Peyer's patch (tissue), 4 donors: ENCODE results near the gene SPC24. TPM values are rescaled to one million over a fixed set of nuclear protein-coding genes. Genes with fewer than 3 reads are reported as not detected.

Source experiments
- DNase-seq, 3 donors: peaks; one replicate each; pipeline ENCODE4 v3.0.0-alpha.2; 2017 to 2019
- H3K27ac ChIP-seq, 4 donors: fragments of 200-600 bp; sonication (generic); one replicate each; pipeline ENCODE4 v1.5.1; 2016 to 2019
- H3K27me3 ChIP-seq, 2 donors: fragments of 200-600 bp; sonication (generic); one replicate each; pipeline ENCODE4 v1.5.1; 2019
- H3K36me3 ChIP-seq, 3 donors: fragments of 200-600 bp; sonication (generic); one replicate each; pipeline ENCODE4 v1.5.1; 2016 to 2019
- H3K4me1 ChIP-seq, 4 donors: fragments of 200-600 bp; sonication (generic); one replicate each; pipeline ENCODE4 v1.5.1; 2016 to 2019
- H3K4me3 ChIP-seq, 4 donors: fragments of 200-600 bp; sonication (generic); 1 replicate in 3 of 4; 2 replicates in 1 of 4; pipeline ENCODE4 v1.5.1; 2016 to 2019; ENCODE audit warnings: mild to moderate bottlenecking in 1 of 4
- H3K9me3 ChIP-seq, 4 donors: fragments of 200-600 bp; sonication (generic); one replicate each; pipeline ENCODE4 v1.5.1; 2016 to 2019; ENCODE audit warnings: mild to moderate bottlenecking in 1 of 4
- CTCF ChIP-seq, 6 experiments: fragments of 450-650 bp in 4 of 6; fragments of 200-600 bp in 2 of 6; sonication (generic) in 1 of 6; IDR thresholded peaks; one replicate each; pipeline ENCODE4 v1.5.1; 2017 to 2019; ENCODE audit warnings: antibody characterized with exemption in 6 of 6, mild to moderate bottlenecking in 3 of 6, moderate library complexity in 1 of 6
- POLR2A ChIP-seq, 2 donors: fragments of 450-650 bp; IDR thresholded peaks; one replicate each; pipeline ENCODE4 v1.5.1; 2017; ENCODE audit warnings: antibody characterized with exemption in 2 of 2, mild to moderate bottlenecking in 2 of 2, moderate library complexity in 2 of 2
- total RNA-seq, 4 donors: library from RNA; depleted of rRNA; stranded (reverse); fragments of >200 nt; gene quantifications; one replicate each; pipeline ENCODE4 v1.1.0, GENCODE V29; 2016

The SPC24 gene
- total RNA-seq, 4 donors from 2014 or later, result 1.7 to 28.9 (median 8.4) TPM

- Histone ChIP-seq H3K36me3 (peaks cover 0 to 99% (median 0%) of the 10 kb centered on the region in 3 donors), H3K4me1 (peaks cover 0 to 4% (median 0%) of the 10 kb centered on the region in 4 donors), H3K27me3 (no peaks in the 10 kb centered on the region), H3K9me3 (no peaks in the 10 kb centered on the region), H3K4me3 (no peak overlapping the region), H3K27ac (no peak overlapping the region)
- TF ChIP-seq CTCF (IDR thresholded peaks at IDR 0.05) (no peak), POLR2A (IDR thresholded peaks at IDR 0.05) (no peak)
- DNase-seq, result no peak
Observed at GRCh38 chr19:11115895-11116446, 39.6 kb downstream of the SPC24 start.

- Histone ChIP-seq H3K27ac (no peak overlapping the region), H3K4me1 (peaks cover 0 to 4% (median 0%) of the 10 kb centered on the region in 4 donors), H3K4me3 (no peak overlapping the region), H3K27me3 (no peaks in the 10 kb centered on the region), H3K9me3 (no peaks in the 10 kb centered on the region), H3K36me3 (peaks cover 0 to 99% (median 0%) of the 10 kb centered on the region in 3 donors)
- DNase-seq, result no peak
- no peak for TF ChIP-seq POLR2A (IDR thresholded peaks at IDR 0.05)
Observed at GRCh38 chr19:11115042-11115441, 40.5 kb downstream of the SPC24 start.

- Histone ChIP-seq H3K9me3 (no peaks in the 10 kb centered on the region), H3K4me3 (no peak overlapping the region), H3K36me3 (peaks cover 0 to 100% (median 0%) of the 10 kb centered on the region in 3 donors), H3K27ac (no peak overlapping the region), H3K27me3 (no peaks in the 10 kb centered on the region), H3K4me1 (peaks cover 0 to 4% (median 0%) of the 10 kb centered on the region in 4 donors)
- no peak for DNase-seq
- TF ChIP-seq CTCF (IDR thresholded peaks at IDR 0.05) (no peak), POLR2A (IDR thresholded peaks at IDR 0.05) (no peak)
Observed at GRCh38 chr19:11113140-11113708, 42.4 kb downstream of the SPC24 start.

GRCh38 chr19:11111771-11112144 is 43.8 kb downstream of the SPC24 start:
- H3K9me3 ChIP-seq, result no peaks in the 10 kb centered on the region
- H3K4me3 ChIP-seq, result no peak overlapping the region
- peaks cover 0 to 100% (median 0%) of the 10 kb centered on the region in 3 donors for H3K36me3 ChIP-seq
- DNase-seq, result no peak
- H3K27ac ChIP-seq, result no peak overlapping the region
- TF ChIP-seq POLR2A (IDR thresholded peaks at IDR 0.05) (no peak), CTCF (IDR thresholded peaks at IDR 0.05) (no peak)
- peaks cover 0 to 4% (median 0%) of the 10 kb centered on the region in 4 donors for H3K4me1 ChIP-seq
- H3K27me3 ChIP-seq, result no peaks in the 10 kb centered on the region

GRCh38 chr19:11111117-11111770 is 44.3 kb downstream of the SPC24 start:
- H3K36me3 ChIP-seq, result peaks cover 0 to 100% (median 0%) of the 10 kb centered on the region in 3 donors
- no peak overlapping the region for H3K4me3 ChIP-seq
- no peak for TF ChIP-seq POLR2A (IDR thresholded peaks at IDR 0.05)
- no peak for TF ChIP-seq CTCF (IDR thresholded peaks at IDR 0.05)
- no peaks in the 10 kb centered on the region for H3K27me3 ChIP-seq
- H3K27ac ChIP-seq, result no peak overlapping the region
- H3K9me3 ChIP-seq, result no peaks in the 10 kb centered on the region
- H3K4me1 ChIP-seq, result peaks cover 0 to 4% (median 0%) of the 10 kb centered on the region in 4 donors
- DNase-seq, result no peak

- Histone ChIP-seq H3K36me3 (peaks cover 0 to 100% (median 0%) of the 10 kb centered on the region in 3 donors), H3K27ac (no peak overlapping the region), H3K4me1 (no peaks in the 10 kb centered on the region), H3K27me3 (no peaks in the 10 kb centered on the region), H3K4me3 (no peak overlapping the region), H3K9me3 (no peaks in the 10 kb centered on the region)
- DNase-seq, result no peak
- no peak for TF ChIP-seq POLR2A (IDR thresholded peaks at IDR 0.05)
- no peak for TF ChIP-seq CTCF (IDR thresholded peaks at IDR 0.05)
Observed at GRCh38 chr19:11108746-11109145, 46.8 kb downstream of the SPC24 start.
